ENCODE results near the gene ARL8A.

ARL8A gene

DNA sequence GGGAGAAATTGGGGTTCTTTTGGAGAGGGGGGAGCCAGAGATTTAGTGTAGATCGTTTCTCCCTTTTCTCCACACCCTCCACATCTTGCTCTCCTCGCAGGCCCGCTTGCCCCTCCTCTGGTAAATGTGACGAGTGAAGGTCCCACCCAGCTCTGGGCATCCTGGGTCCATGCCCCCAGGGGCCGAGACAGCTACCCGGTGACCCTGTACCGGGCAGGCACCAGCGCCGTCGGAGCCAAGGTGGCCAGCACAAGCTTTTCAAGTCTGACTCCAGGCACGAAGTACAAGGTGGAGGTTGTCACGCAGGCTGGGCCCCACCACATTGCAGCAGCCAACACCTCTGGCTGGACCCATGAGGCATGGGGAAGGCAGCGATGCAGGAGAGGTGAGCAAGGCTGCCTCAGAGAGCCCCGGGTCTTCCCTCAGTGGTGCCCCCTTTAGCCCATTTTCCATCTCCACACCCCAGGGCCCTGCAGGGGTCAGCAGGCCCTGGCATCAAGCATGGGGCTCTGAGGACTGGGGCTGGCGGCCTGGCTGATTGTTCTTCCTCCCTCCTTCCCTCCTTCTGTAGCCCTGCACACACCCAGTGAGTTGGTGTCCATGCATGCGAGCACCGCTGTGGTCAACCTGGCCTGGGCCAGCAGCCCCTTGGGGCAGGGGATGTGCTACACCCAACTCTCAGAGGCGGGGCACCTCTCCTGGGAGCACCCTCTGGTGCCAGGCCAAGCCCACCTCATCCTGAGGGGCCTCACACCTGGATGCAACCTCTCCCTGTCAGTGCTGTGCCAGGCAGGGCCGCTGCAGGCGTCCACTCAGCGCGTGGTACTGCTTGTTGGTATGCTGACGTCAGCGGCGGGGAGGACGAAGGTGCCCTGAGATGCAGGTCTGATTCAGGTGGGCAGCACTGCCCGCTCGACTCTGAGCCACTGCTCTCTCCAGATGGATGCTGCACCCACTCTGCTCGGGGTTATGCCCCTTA is 32.7 kb upstream of the ARL8A start:
- no peak for TF ChIP-seq CTCF (IDR thresholded peaks at IDR 0.05; ENCODE audit: low read length)
- no peak for TF ChIP-seq EZH2phosphoT487 (IDR thresholded peaks at IDR 0.05; ENCODE audit: low read length)
- no peak for TF ChIP-seq EZH2 (optimal IDR thresholded peaks at IDR 0.05; ENCODE audit: low read depth, low read length)
- no peak for DNase-seq
- no peaks in the 10 kb centered on the region for H3K4me1 ChIP-seq (ENCODE audit: low read length)

GRCh38 chr1:202173993-202174392 is 29.5 kb upstream of the ARL8A start:
- H2AFZ ChIP-seq (ENCODE audit: low read length) = no peak overlapping the region
- no peak overlapping the region for H3K4me3 ChIP-seq (ENCODE audit: low read length)
- TF ChIP-seq EZH2 (optimal IDR thresholded peaks at IDR 0.05; ENCODE audit: low read depth, low read length) (no peak), EZH2phosphoT487 (IDR thresholded peaks at IDR 0.05; ENCODE audit: low read length) (no peak)
- H3K9me2 ChIP-seq (replicated peaks; ENCODE audit: insufficient read depth, low read length) = no peaks in the 10 kb centered on the region
- H3K4me1 ChIP-seq (ENCODE audit: low read length) = no peaks in the 10 kb centered on the region
- no peaks in the 10 kb centered on the region for H3K9me3 ChIP-seq (replicated peaks; ENCODE audit: insufficient read depth, low read length)
- no peak overlapping the region for H3K27ac ChIP-seq (ENCODE audit: low read length)
- no peaks in the 10 kb centered on the region for H3F3A ChIP-seq (ENCODE audit: insufficient read depth, low read length)
- no peaks in the 10 kb centered on the region for H3K79me2 ChIP-seq (ENCODE audit: low read length)
- no peak overlapping the region for H3K4me2 ChIP-seq (ENCODE audit: low read depth, low read length)
- no peaks in the 10 kb centered on the region for H4K20me1 ChIP-seq (ENCODE audit: insufficient read depth, low read length)
- H3K9ac ChIP-seq (ENCODE audit: low read length) = no peak overlapping the region
- no peak for DNase-seq
- H3K27me3 ChIP-seq (replicated peaks; ENCODE audit: insufficient read depth, low read length) = no peaks in the 10 kb centered on the region
- no peaks in the 10 kb centered on the region for H3K36me3 ChIP-seq (replicated peaks; ENCODE audit: insufficient read depth, low read length)

More for the DNA sequence above, 32.7 kb upstream of the ARL8A start:
- H3K4me3 ChIP-seq (ENCODE audit: low read length) = no peak overlapping the region
- no peaks in the 10 kb centered on the region for H3F3A ChIP-seq (ENCODE audit: insufficient read depth, low read length)
- H3K9me3 ChIP-seq (replicated peaks; ENCODE audit: insufficient read depth, low read length) = no peaks in the 10 kb centered on the region
- no peaks in the 10 kb centered on the region for H3K36me3 ChIP-seq (replicated peaks; ENCODE audit: insufficient read depth, low read length)
- no peaks in the 10 kb centered on the region for H4K20me1 ChIP-seq (ENCODE audit: insufficient read depth, low read length)
- no peaks in the 10 kb centered on the region for H3K9me2 ChIP-seq (replicated peaks; ENCODE audit: insufficient read depth, low read length)
- H3K27me3 ChIP-seq (replicated peaks; ENCODE audit: insufficient read depth, low read length) = no peaks in the 10 kb centered on the region
- H3K27ac ChIP-seq (ENCODE audit: low read length) = no peak overlapping the region
- H3K9ac ChIP-seq (ENCODE audit: low read length) = no peak overlapping the region
- no peak overlapping the region for H3K4me2 ChIP-seq (ENCODE audit: low read depth, low read length)
- no peaks in the 10 kb centered on the region for H3K79me2 ChIP-seq (ENCODE audit: low read length)
- no peak overlapping the region for H2AFZ ChIP-seq (ENCODE audit: low read length)

- no peak overlapping the region for H3K4me2 ChIP-seq (ENCODE audit: low read depth, low read length)
- DNase-seq = no peak
- no peaks in the 10 kb centered on the region for H3K79me2 ChIP-seq (ENCODE audit: low read length)
- H3F3A ChIP-seq (ENCODE audit: insufficient read depth, low read length) = no peaks in the 10 kb centered on the region
- no peaks in the 10 kb centered on the region for H3K4me1 ChIP-seq (ENCODE audit: low read length)
- no peaks in the 10 kb centered on the region for H4K20me1 ChIP-seq (ENCODE audit: insufficient read depth, low read length)
- H2AFZ ChIP-seq (ENCODE audit: low read length) = no peak overlapping the region
- no peak overlapping the region for H3K27ac ChIP-seq (ENCODE audit: low read length)
- no peaks in the 10 kb centered on the region for H3K36me3 ChIP-seq (replicated peaks; ENCODE audit: insufficient read depth, low read length)
- H3K9me3 ChIP-seq (replicated peaks; ENCODE audit: insufficient read depth, low read length) = no peaks in the 10 kb centered on the region
- H3K9ac ChIP-seq (ENCODE audit: low read length) = no peak overlapping the region
- no peaks in the 10 kb centered on the region for H3K9me2 ChIP-seq (replicated peaks; ENCODE audit: insufficient read depth, low read length)
- H3K4me3 ChIP-seq (ENCODE audit: low read length) = no peak overlapping the region
- no peaks in the 10 kb centered on the region for H3K27me3 ChIP-seq (replicated peaks; ENCODE audit: insufficient read depth, low read length)
- TF ChIP-seq EZH2phosphoT487 (IDR thresholded peaks at IDR 0.05; ENCODE audit: low read length) (no peak), EZH2 (optimal IDR thresholded peaks at IDR 0.05; ENCODE audit: low read depth, low read length) (no peak), CTCF (IDR thresholded peaks at IDR 0.05; ENCODE audit: low read length) (no peak)
These were observed 27.4 kb upstream of the ARL8A start for GRCh38 chr1:202172015-202172355.
